Panc1 (cell line): ENCODE data around the gene FCAMR. TPM values are rescaled to one million over a fixed set of nuclear protein-coding genes. Genes with fewer than 3 reads are reported as not detected.

Experiments used
- ATAC-seq: fragments of 200-7000 bp; cut with Tn5 transposase; 2 replicates; pipeline ENCODE4 v1.9.1; 2020; ENCODE audit warnings: mild to moderate bottlenecking, moderate library complexity
- BruUV-seq: library from RNA; stranded (reverse); fragments of 400-500 nt; replicated peaks from 2 replicates; lab custom pipeline; 2021; lab: Mats Ljungman, UMichigan
- CTCF ChIA-PET: fragments of 300-600 bp; sonication (Branson Sonifier 250); formaldehyde crosslinking; loops from one replicate; lab custom pipeline; 2022; ENCODE audit warnings: antibody characterized with exemption; lab: Charles Lee
- POLR2A ChIA-PET: fragments of 300-600 bp; sonication (Branson Sonifier 250); formaldehyde crosslinking; loops from one replicate; lab custom pipeline; 2022; ENCODE audit warnings: antibody characterized with exemption; lab: Charles Lee
- DNase-seq: peaks from one replicate; pipeline ENCODE4 v3.0.0-alpha.2; 2010; ENCODE audit warnings: low read depth, low spot score
- H3K27ac ChIP-seq: 2 replicates; pipeline ENCODE4 v1.5.1; 2011; ENCODE audit warnings: mild to moderate bottlenecking, low read length, inconsistent platforms
- H3K27me3 ChIP-seq: fragments of 200-500 bp; sonication (Bioruptor generic); 2 replicates; pipeline ENCODE4 v1.6.0; 2014; ENCODE audit warnings: low read length, inconsistent platforms; ENCODE audit not compliant: control insufficient read depth, insufficient read depth
- H3K36me3 ChIP-seq: fragments of 200-500 bp; sonication (Bioruptor generic); 2 replicates; pipeline ENCODE4 v1.5.1; 2014; ENCODE audit warnings: inconsistent platforms, mild to moderate bottlenecking, low read length, moderate library complexity; ENCODE audit not compliant: control insufficient read depth, insufficient read depth
- H3K4me1 ChIP-seq: 2 replicates; pipeline ENCODE4 v1.5.1; 2011; ENCODE audit warnings: inconsistent platforms, mild to moderate bottlenecking, low read length, moderate library complexity; ENCODE audit not compliant: control insufficient read depth, insufficient read depth
- H3K4me3 ChIP-seq, 2 experiments: 2 replicates each; pipeline ENCODE4 v1.5.1; 2011 to 2012; ENCODE audit warnings: low read depth in 2 of 2, low read length in 2 of 2, mild to moderate bottlenecking in 2 of 2, inconsistent platforms in 1 of 2, moderate library complexity in 1 of 2
- H3K9me3 ChIP-seq: fragments of 200-500 bp; sonication (Bioruptor generic); 2 replicates; pipeline ENCODE4 v1.5.1; 2014; ENCODE audit warnings: low read depth, mild to moderate bottlenecking, inconsistent platforms, low read length, moderate library complexity; ENCODE audit not compliant: control insufficient read depth, insufficient read depth
- CTCF ChIP-seq: fragments of 450-650 bp; IDR thresholded peaks from 2 replicates; pipeline ENCODE4 v1.5.1; 2017; ENCODE audit warnings: mild to moderate bottlenecking
- SIN3A ChIP-seq: IDR thresholded peaks from 2 replicates; pipeline ENCODE4 v1.6.1; 2012; ENCODE audit warnings: low read depth, mild to moderate bottlenecking, low read length, moderate library complexity, borderline replicate concordance; ENCODE audit not compliant: insufficient read depth
- TCF7L2 ChIP-seq: IDR thresholded peaks from 2 replicates; pipeline ENCODE4 v1.6.1; 2011; ENCODE audit warnings: mild to moderate bottlenecking, low read depth, low read length, inconsistent platforms
- in situ Hi-C: cut with HindIII; loops from 2 replicates; pipeline ENCODE4 v1.10.0; 2016; ENCODE audit warnings: low sequenced_read_pairs, low pct_unique_long_range_greater_than_20kb
- intact Hi-C: fragments of 100-400 bp; cut with micrococcal nuclease; formaldehyde crosslinking; loops from one replicate; pipeline ENCODE4 v1.10.0; 2022; ENCODE audit not compliant: unreplicated experiment
- total RNA-seq: library from RNA; stranded (reverse); gene quantifications from one replicate; pipeline ENCODE4 v1.2.1, GENCODE V29; 2021; ENCODE audit not compliant: unreplicated experiment
- TF ChIP-seq, protein P1 (sequence below), 2 experiments: IDR thresholded peaks; 2 replicates each; pipeline ENCODE4 v1.6.1; 2011 to 2012; ENCODE audit warnings: low read depth in 2 of 2, control low read depth in 1 of 2, low read length in 1 of 2, mild to moderate bottlenecking in 1 of 2, moderate library complexity in 1 of 2; ENCODE audit not compliant: insufficient read depth in 1 of 2

Gene FCAMR
- total RNA-seq, 1 experiment from 2014 or later: not detected

DNA sequence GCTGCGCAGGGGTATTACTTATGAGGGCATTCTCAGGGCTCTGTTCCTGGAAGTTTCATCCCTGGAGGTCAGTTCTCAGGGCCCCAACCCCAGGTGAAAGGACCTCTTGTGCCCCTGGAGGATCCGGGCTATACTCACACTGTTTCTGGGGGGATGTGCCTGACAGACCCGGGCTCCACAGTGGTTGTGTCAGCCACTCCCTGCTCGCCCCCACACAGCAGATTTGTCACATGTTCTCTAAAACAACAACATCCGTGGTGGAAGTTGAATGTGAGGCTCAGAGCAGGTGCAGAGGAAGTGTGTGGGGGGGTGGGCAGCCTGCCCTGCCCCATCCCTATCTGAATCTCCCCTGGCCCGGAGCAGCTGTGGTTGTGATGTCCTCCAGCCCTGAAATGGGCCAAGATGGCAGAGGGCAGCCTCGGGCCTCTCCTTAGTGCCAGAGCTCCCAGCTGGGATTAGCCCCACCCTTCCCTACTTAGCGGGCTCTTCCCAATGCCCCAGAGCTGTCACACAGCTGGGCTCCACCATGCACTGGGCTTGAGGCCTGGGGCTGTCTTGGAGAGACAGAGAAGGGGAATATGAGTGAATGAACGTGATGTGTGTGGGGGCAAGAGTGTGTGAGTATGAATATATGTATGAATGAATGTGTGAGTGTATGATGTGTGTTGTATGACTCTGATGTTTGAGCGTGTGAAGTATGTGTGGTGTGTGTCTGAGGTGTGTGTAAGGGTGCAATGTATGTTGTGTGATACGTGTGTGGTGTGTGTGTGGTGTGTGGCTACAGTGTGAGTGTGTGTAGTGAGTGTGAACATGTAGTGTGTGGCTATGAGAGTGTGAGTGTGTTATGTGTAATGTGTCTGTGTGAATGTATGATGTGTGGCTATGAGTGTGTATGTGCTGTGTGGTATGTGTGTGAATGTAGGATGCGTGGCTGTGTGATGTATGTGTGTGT, 47.0 kb downstream of the FCAMR start:
- no peak for DNase-seq
- ChIA-PET POLR2A (no interaction called here), CTCF (no interaction called here)
- in situ Hi-C loops: no loop called here
- intact Hi-C loops: no loop called here
- Histone ChIP-seq H3K36me3 (no peaks in the 10 kb centered on the region), H3K27me3 (no peaks in the 10 kb centered on the region), H3K4me1 (no peaks in the 10 kb centered on the region), H3K4me3 (no peak overlapping the region), H3K27ac (no peak overlapping the region), H3K9me3 (no peaks in the 10 kb centered on the region)
- no peak for ATAC-seq
- TF ChIP-seq CTCF: no peak
- no TSS peak for BruUV-seq

DNA sequence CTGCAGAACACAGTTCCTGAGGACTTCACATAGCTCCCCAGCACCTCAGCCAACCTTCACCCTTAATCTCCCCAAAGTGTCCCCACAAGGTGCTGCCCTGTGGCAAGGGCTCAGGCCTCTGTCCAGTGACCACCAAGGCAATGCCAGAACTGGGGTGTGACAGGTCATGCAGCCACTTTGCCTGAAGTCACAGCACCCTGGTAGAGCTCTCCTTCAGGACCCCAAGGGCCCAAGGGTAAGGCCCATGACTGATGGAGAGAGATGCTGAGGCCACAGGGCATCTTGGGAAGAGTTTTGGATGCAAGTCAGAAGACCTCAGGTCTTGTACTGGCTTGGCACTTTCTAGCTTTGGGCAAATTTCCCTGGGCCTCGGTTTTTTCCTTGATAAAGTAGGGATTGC, 47.7 kb downstream of the FCAMR start:
- DNase-seq (no peak), ATAC-seq (no peak)
- H3K4me1 ChIP-seq: no peaks in the 10 kb centered on the region
- H3K36me3 ChIP-seq: no peaks in the 10 kb centered on the region
- BruUV-seq: no TSS peak
- no peak overlapping the region for H3K27ac ChIP-seq
- no peaks in the 10 kb centered on the region for H3K27me3 ChIP-seq
- in situ Hi-C loops: no loop called here
- POLR2A ChIA-PET: no interaction called here
- H3K9me3 ChIP-seq: no peaks in the 10 kb centered on the region
- intact Hi-C loops: no loop called here
- TF ChIP-seq, protein P1, sequence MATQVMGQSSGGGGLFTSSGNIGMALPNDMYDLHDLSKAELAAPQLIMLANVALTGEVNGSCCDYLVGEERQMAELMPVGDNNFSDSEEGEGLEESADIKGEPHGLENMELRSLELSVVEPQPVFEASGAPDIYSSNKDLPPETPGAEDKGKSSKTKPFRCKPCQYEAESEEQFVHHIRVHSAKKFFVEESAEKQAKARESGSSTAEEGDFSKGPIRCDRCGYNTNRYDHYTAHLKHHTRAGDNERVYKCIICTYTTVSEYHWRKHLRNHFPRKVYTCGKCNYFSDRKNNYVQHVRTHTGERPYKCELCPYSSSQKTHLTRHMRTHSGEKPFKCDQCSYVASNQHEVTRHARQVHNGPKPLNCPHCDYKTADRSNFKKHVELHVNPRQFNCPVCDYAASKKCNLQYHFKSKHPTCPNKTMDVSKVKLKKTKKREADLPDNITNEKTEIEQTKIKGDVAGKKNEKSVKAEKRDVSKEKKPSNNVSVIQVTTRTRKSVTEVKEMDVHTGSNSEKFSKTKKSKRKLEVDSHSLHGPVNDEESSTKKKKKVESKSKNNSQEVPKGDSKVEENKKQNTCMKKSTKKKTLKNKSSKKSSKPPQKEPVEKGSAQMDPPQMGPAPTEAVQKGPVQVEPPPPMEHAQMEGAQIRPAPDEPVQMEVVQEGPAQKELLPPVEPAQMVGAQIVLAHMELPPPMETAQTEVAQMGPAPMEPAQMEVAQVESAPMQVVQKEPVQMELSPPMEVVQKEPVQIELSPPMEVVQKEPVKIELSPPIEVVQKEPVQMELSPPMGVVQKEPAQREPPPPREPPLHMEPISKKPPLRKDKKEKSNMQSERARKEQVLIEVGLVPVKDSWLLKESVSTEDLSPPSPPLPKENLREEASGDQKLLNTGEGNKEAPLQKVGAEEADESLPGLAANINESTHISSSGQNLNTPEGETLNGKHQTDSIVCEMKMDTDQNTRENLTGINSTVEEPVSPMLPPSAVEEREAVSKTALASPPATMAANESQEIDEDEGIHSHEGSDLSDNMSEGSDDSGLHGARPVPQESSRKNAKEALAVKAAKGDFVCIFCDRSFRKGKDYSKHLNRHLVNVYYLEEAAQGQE (IDR thresholded peaks at IDR 0.05; ENCODE audit: insufficient read depth in 1 of 2, low read depth in 2 of 2, low read length in 1 of 2): no peak
- TF ChIP-seq TCF7L2 (no peak), SIN3A (no peak), CTCF (no peak)
- no peak overlapping the region for H3K4me3 ChIP-seq
- CTCF ChIA-PET: no interaction called here
